HepG2 (cell line): ENCODE results near the gene KDM1B. TPM values are rescaled to one million over a fixed set of nuclear protein-coding genes. Genes with fewer than 3 reads are reported as not detected.

ENCODE experiments used
- DR1 ChIP-seq: sonication (generic); formaldehyde crosslinking; IDR thresholded peaks from 2 replicates; pipeline ENCODE4 v1.8.0; 2021; ENCODE audit warnings: mild to moderate bottlenecking, missing genetic modification reagents, inconsistent platforms
- FOXA3 ChIP-seq: IDR thresholded peaks from 2 replicates; pipeline ENCODE4 v1.6.1; 2016; ENCODE audit warnings: missing genetic modification reagents, missing compliant biosample characterization
- GPN1 ChIP-seq: sonication (generic); formaldehyde crosslinking; IDR thresholded peaks from 2 replicates; pipeline ENCODE4 v1.5.1; 2020; ENCODE audit warnings: missing genetic modification reagents, borderline replicate concordance
- GTF2F1 ChIP-seq: fragments of 150-350 bp; IDR thresholded peaks from 2 replicates; pipeline ENCODE4 v1.6.1; 2014; ENCODE audit warnings: low read length
- JARID2 ChIP-seq: sonication (generic); formaldehyde crosslinking; IDR thresholded peaks from 2 replicates; pipeline ENCODE4 v1.8.1; 2023; ENCODE audit warnings: missing genetic modification reagents, inconsistent platforms; ENCODE audit not compliant: insufficient replicate concordance
- PAWR ChIP-seq: sonication (generic); formaldehyde crosslinking; IDR thresholded peaks from 2 replicates; pipeline ENCODE4 v1.4.0; 2020; ENCODE audit warnings: missing genetic modification reagents, mild to moderate bottlenecking, borderline replicate concordance
- PBX3 ChIP-seq: sonication (generic); formaldehyde crosslinking; IDR thresholded peaks from 2 replicates; pipeline ENCODE4 v1.8.1; 2023; ENCODE audit warnings: missing genetic modification reagents, inconsistent platforms, borderline replicate concordance
- TEF ChIP-seq: sonication (generic); formaldehyde crosslinking; IDR thresholded peaks from 2 replicates; pipeline ENCODE4 v1.5.0; 2020; ENCODE audit warnings: missing genetic modification reagents
- USF2 ChIP-seq, 2 experiments: sonication (generic) in 1 of 2; formaldehyde crosslinking in 1 of 2; IDR thresholded peaks; 2 replicates each; pipeline versions ENCODE4 v1.5.1 to v1.6.1; 2011 to 2020; ENCODE audit warnings: borderline replicate concordance in 1 of 2, low read depth in 1 of 2, low read length in 1 of 2, mild to moderate bottlenecking in 1 of 2, missing genetic modification reagents in 1 of 2, moderate library complexity in 1 of 2
- ZFP90 ChIP-seq: sonication (generic); formaldehyde crosslinking; IDR thresholded peaks from 2 replicates; pipeline ENCODE4 v1.8.0; 2022; ENCODE audit warnings: missing genetic modification reagents, mild to moderate bottlenecking, inconsistent platforms, borderline replicate concordance
- ZNF207 ChIP-seq: fragments of 450-650 bp; IDR thresholded peaks from 2 replicates; pipeline ENCODE4 v1.6.1; 2016; ENCODE audit warnings: antibody characterized with exemption, borderline replicate concordance
- ZNF530 ChIP-seq: sonication (generic); formaldehyde crosslinking; IDR thresholded peaks from 2 replicates; pipeline ENCODE4 v1.5.0; 2020; ENCODE audit warnings: low read depth, mild to moderate bottlenecking, missing genetic modification reagents
- ZSCAN21 ChIP-seq: sonication (generic); formaldehyde crosslinking; IDR thresholded peaks from 2 replicates; pipeline ENCODE4 v1.8.0; 2022; ENCODE audit warnings: mild to moderate bottlenecking, missing genetic modification reagents, moderate library complexity, borderline replicate concordance
- polyA plus RNA-seq, 8 experiments: library from polyadenylated mRNA; depleted of rRNA in 3 of 8; stranded (reverse) in 7 of 8; unstranded in 1 of 8; fragments of >200 nt; fragmentation: Illumina TruSeq in 4 of 8; extraction: Trizol in 4 of 8; gene quantifications; 2 replicates each; pipeline versions ENCODE4 v1.2.1 to v1.2.3, GENCODE V29; 2011 to 2016; ENCODE audit warnings: low read depth in 4 of 8, missing spikeins in 1 of 8, mixed read lengths in 1 of 8; ENCODE audit not compliant: insufficient read depth in 1 of 8
- total RNA-seq, 5 experiments: library from RNA; depleted of rRNA; stranded (reverse); fragments of >200 nt; fragmentation: Illumina TruSeq; extraction: Trizol; gene quantifications; 2 replicates each; pipeline ENCODE4 v1.2.3, GENCODE V29; 2016; ENCODE audit warnings: low read depth in 1 of 5
- TF ChIP-seq, protein P1 (sequence below): sonication (generic); formaldehyde crosslinking; IDR thresholded peaks from 2 replicates; pipeline ENCODE4 v1.5.0; 2020; ENCODE audit warnings: mild to moderate bottlenecking, missing genetic modification reagents, borderline replicate concordance

Gene KDM1B
- total and polyA plus RNA-seq, 2 of the 13 experiments (the other 11 are each of a cell fraction or from before 2014, with no cell fraction given) = 9.8 to 13.2 TPM

DNA sequence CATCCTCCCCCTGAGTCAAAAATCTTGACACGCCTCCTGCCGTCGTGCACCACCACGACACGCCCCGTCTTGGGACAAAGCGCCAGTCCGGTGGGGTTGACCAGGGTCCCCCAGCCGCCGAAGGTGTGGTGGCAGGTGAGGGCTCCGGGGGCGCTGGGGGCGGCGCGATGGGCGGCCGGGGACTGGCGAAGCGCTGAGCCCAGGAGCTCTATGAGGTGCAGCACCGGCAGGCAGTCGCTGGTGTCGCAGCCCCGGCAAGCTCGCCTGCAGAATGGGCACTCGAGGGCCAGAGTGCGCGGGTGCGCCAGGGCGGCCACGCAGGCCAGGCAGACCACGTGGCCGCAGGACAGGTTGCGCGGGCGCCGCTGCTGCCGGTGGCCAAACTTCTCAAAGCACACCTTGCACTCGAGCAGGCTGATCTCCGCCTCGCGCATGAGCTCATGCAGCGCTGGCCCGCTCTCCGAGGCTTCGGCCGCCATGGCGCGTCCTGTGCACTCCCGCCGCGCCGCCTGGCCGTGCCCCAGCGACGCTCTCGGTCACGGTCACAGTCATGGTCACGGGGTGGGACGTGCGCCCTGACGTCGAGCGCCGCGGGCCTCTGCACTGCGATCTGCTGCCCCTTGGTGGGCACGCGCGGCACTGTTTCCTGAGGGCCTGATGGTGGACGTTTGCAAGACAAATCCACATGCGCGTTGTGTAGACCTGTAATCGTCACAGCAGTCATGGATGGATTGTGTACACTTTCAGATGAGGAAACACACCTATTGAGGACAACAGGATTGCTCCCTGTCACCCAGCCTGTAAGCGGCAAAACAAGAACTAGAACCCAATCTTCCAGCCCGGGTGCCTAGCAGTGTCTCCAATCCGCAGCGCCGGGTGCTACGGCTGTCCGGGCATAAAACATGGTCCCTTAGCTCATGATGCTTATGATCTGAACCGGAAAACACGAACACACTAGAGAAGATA is 32.8 kb upstream of the KDM1B start, which contains the start of gene NHLRC1 (continued):
- TF ChIP-seq, protein P1, sequence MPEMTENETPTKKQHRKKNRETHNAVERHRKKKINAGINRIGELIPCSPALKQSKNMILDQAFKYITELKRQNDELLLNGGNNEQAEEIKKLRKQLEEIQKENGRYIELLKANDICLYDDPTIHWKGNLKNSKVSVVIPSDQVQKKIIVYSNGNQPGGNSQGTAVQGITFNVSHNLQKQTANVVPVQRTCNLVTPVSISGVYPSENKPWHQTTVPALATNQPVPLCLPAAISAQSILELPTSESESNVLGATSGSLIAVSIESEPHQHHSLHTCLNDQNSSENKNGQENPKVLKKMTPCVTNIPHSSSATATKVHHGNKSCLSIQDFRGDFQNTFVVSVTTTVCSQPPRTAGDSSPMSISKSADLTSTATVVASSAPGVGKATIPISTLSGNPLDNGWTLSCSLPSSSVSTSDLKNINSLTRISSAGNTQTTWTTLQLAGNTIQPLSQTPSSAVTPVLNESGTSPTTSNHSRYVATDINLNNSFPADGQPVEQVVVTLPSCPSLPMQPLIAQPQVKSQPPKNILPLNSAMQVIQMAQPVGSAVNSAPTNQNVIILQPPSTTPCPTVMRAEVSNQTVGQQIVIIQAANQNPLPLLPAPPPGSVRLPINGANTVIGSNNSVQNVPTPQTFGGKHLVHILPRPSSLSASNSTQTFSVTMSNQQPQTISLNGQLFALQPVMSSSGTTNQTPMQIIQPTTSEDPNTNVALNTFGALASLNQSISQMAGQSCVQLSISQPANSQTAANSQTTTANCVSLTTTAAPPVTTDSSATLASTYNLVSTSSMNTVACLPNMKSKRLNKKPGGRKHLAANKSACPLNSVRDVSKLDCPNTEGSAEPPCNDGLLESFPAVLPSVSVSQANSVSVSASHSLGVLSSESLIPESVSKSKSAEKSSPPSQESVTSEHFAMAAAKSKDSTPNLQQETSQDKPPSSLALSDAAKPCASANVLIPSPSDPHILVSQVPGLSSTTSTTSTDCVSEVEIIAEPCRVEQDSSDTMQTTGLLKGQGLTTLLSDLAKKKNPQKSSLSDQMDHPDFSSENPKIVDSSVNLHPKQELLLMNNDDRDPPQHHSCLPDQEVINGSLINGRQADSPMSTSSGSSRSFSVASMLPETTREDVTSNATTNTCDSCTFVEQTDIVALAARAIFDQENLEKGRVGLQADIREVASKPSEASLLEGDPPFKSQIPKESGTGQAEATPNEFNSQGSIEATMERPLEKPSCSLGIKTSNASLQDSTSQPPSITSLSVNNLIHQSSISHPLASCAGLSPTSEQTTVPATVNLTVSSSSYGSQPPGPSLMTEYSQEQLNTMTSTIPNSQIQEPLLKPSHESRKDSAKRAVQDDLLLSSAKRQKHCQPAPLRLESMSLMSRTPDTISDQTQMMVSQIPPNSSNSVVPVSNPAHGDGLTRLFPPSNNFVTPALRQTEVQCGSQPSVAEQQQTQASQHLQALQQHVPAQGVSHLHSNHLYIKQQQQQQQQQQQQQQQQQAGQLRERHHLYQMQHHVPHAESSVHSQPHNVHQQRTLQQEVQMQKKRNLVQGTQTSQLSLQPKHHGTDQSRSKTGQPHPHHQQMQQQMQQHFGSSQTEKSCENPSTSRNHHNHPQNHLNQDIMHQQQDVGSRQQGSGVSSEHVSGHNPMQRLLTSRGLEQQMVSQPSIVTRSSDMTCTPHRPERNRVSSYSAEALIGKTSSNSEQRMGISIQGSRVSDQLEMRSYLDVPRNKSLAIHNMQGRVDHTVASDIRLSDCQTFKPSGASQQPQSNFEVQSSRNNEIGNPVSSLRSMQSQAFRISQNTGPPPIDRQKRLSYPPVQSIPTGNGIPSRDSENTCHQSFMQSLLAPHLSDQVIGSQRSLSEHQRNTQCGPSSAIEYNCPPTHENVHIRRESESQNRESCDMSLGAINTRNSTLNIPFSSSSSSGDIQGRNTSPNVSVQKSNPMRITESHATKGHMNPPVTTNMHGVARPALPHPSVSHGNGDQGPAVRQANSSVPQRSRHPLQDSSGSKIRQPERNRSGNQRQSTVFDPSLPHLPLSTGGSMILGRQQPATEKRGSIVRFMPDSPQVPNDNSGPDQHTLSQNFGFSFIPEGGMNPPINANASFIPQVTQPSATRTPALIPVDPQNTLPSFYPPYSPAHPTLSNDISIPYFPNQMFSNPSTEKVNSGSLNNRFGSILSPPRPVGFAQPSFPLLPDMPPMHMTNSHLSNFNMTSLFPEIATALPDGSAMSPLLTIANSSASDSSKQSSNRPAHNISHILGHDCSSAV = no peak
- TF ChIP-seq GTF2F1 = no peak
- TF ChIP-seq TEF (CRISPR knock-in tag) = peak; percentile 49; the same call in 1 of the 2 replicates
- peak; percentile 98; the same call in 1 of the 2 replicates for TF ChIP-seq PAWR
- peak; percentile 89; the same call in 1 of the 2 replicates for TF ChIP-seq ZSCAN21 (CRISPR knock-in tag)
- peak; percentile 86; the same call in 1 of the 2 replicates for TF ChIP-seq ZFP90 (CRISPR knock-in tag)
- no peak; the same call in 1 of the 2 replicates for TF ChIP-seq PBX3 (CRISPR knock-in tag)
- TF ChIP-seq FOXA3 (CRISPR knock-in tag) = peak; percentile 90
- TF ChIP-seq USF2 (IDR thresholded peaks at IDR 0.05; ENCODE audit: low read depth, low read length) = peak; percentile 57
- TF ChIP-seq USF2 (CRISPR knock-in tag; IDR thresholded peaks at IDR 0.05; ENCODE audit: borderline replicate concordance) = peak; percentile 80
- no peak for TF ChIP-seq GPN1 (CRISPR knock-in tag)
- TF ChIP-seq JARID2 = peak; percentile 95
- TF ChIP-seq ZNF207 = no peak
- no peak for TF ChIP-seq ZNF530 (CRISPR knock-in tag)
- peak; percentile 90 for TF ChIP-seq DR1 (CRISPR knock-in tag)
